Cardiac muscle cell (in vitro differentiated cells and primary cell): ENCODE results near the gene ERVFRD-1. TPM values are rescaled to one million over a fixed set of nuclear protein-coding genes. Genes with fewer than 3 reads are reported as not detected.

Experiments
- DNase-seq, 2 donors: peaks; one replicate each; pipeline versions ENCODE4 v3.0.0 to v3.0.0-alpha.2; 2010 to 2017; ENCODE audit warnings: low read depth in 1 of 2, low spot score in 1 of 2
- H3K27ac ChIP-seq: fragments of 200-600 bp; sonication (generic); 2 replicates; pipeline ENCODE4 v1.5.1; 2016
- H3K27me3 ChIP-seq: fragments of 200-600 bp; sonication (generic); 2 replicates; pipeline ENCODE4 v1.6.0; 2016; ENCODE audit warnings: control low read depth
- H3K36me3 ChIP-seq: fragments of 200-600 bp; sonication (generic); 2 replicates; pipeline ENCODE4 v1.5.1; 2016; ENCODE audit warnings: control low read depth
- H3K4me1 ChIP-seq: fragments of 200-600 bp; sonication (generic); 2 replicates; pipeline ENCODE4 v1.8.1; 2017; ENCODE audit warnings: low read depth, mild to moderate bottlenecking, mixed run types
- H3K4me3 ChIP-seq: fragments of 200-600 bp; sonication (generic); 2 replicates; pipeline ENCODE4 v1.5.1; 2016; ENCODE audit warnings: mild to moderate bottlenecking
- H3K9me3 ChIP-seq: fragments of 200-600 bp; sonication (generic); 2 replicates; pipeline ENCODE4 v1.5.1; 2017; ENCODE audit warnings: low read depth, mild to moderate bottlenecking, control low read depth
- polyA plus RNA-seq: library from polyadenylated mRNA; unstranded; fragments of >200 nt; fragmentation: Nextera tagmentation; extraction: Ambion mirVana; gene quantifications from 2 replicates; pipeline ENCODE4 v1.2.1, GENCODE V29; 2016
- total RNA-seq: library from RNA; depleted of rRNA; stranded (reverse); fragments of >200 nt; gene quantifications from 2 replicates; pipeline ENCODE4 v1.2.3, GENCODE V29; 2016
- TF ChIP-seq, protein P1 (sequence below): IDR thresholded peaks from 2 replicates; pipeline ENCODE4 v1.5.1; 2012; ENCODE audit warnings: low read depth, mild to moderate bottlenecking, low read length

The ERVFRD-1 gene
- total and polyA plus RNA-seq, 2 experiments from 2014 or later: not detected

DNA sequence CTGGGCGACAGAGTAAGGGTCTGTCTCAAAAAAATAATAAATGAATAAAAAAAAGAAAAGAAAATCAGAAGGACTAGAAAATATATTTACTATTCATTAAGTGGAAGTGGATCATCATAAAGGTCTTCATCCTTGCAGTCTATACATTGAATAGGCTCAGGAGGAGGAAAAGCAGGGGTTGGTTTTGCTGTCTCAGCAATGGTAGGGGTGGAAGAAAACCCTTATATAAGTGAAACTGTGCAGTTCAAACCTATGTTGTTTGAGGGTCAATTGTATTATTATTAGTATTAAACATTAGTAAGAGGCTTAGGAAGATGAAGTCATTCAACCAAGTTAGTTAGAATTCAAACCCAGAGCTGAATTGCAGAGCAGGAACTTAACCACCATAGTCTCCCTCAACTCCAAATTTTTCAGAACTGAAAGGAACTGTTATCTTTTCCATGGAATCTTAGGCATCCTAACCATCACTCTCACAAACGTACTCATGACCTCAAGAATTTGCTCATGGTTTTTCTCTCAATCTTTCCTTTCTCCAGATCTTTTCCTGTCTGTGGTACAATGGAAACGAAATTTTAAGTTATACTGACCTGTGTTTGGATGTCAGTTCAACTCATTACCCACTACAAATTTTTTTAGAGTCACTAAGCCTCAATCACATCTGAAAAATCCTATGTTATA, 25.6 kb downstream of the ERVFRD-1 start:
- peak in 1 of 2 donors; percentile 85 for DNase-seq
- Histone ChIP-seq H3K27ac (no peak overlapping the region), H3K36me3 (no peaks in the 10 kb centered on the region), H3K9me3 (no peaks in the 10 kb centered on the region), H3K4me1 (no peaks in the 10 kb centered on the region), H3K4me3 (no peak overlapping the region), H3K27me3 (no peaks in the 10 kb centered on the region)
- TF ChIP-seq, protein P1, sequence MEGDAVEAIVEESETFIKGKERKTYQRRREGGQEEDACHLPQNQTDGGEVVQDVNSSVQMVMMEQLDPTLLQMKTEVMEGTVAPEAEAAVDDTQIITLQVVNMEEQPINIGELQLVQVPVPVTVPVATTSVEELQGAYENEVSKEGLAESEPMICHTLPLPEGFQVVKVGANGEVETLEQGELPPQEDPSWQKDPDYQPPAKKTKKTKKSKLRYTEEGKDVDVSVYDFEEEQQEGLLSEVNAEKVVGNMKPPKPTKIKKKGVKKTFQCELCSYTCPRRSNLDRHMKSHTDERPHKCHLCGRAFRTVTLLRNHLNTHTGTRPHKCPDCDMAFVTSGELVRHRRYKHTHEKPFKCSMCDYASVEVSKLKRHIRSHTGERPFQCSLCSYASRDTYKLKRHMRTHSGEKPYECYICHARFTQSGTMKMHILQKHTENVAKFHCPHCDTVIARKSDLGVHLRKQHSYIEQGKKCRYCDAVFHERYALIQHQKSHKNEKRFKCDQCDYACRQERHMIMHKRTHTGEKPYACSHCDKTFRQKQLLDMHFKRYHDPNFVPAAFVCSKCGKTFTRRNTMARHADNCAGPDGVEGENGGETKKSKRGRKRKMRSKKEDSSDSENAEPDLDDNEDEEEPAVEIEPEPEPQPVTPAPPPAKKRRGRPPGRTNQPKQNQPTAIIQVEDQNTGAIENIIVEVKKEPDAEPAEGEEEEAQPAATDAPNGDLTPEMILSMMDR: no peak

DNA sequence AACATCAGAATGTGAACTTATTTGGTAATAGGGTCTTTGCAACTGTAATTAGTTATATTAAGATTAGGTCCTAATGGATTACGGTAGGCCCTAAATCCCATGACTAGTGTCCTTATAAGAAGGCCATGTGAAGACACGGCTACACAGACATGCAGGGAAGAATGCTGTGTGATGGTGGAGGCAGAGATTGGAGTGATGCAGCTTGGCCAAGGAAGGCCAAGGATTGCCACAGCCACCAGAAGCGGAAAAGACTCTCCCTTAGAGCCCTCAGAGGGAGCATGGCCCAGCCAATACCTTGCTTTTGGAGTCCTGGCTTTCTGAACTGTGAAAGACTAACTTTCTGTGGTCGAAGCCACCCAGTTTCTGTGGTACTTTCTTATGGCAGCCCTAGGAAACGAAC, 27.6 kb downstream of the ERVFRD-1 start:
- Histone ChIP-seq H3K9me3 (no peaks in the 10 kb centered on the region), H3K4me1 (no peaks in the 10 kb centered on the region), H3K27ac (no peak overlapping the region), H3K4me3 (no peak overlapping the region), H3K36me3 (no peaks in the 10 kb centered on the region), H3K27me3 (no peaks in the 10 kb centered on the region)
- no peak for DNase-seq
- TF ChIP-seq, protein P1: no peak

DNA sequence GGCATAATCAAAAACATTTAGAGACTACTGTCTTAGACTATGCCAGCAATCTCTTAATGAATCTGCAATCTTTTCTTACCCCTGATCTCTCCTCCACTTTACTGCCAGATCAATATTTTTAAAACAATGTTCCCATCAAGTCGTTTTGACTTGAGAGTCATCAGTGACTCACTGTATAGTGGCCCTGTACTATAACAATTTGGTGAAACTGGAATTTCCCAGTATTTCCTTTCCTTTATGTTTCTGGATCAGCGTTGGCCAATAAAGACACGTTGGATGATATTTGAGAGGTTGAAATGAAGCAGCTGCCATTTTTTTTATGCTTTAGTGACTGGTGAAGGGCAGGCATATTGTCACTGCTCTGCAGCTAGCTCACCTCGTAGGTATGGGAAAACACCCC, 28.0 kb downstream of the ERVFRD-1 start:
- H3K4me3 ChIP-seq: no peak overlapping the region
- no peaks in the 10 kb centered on the region for H3K36me3 ChIP-seq
- H3K9me3 ChIP-seq: no peaks in the 10 kb centered on the region
- no peak overlapping the region for H3K27ac ChIP-seq
- H3K4me1 ChIP-seq: no peaks in the 10 kb centered on the region
- peak in 1 of 2 donors; percentile 36 for DNase-seq
- H3K27me3 ChIP-seq: no peaks in the 10 kb centered on the region
- TF ChIP-seq, protein P1: no peak

DNA sequence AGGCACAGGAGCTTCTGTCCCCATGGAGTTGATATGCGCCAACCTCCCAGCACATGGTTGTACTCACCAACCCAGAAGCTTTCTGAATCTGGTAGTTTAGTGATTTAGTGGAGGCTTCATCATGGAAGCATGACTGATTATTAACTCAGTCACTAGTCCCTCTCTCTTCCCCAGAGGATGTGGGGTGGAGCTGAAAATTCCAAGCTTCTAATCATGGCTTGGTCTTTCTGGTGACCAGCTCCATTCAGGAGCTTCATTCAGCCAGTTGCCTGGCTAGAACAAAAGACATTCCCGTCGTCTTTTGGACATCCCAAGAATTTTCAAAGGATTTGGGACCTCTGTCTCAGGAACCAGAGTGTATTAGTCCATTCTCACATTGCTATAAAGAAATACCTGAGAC, 31.2 kb downstream of the ERVFRD-1 start:
- Histone ChIP-seq H3K4me3 (no peak overlapping the region), H3K27ac (no peak overlapping the region), H3K27me3 (no peaks in the 10 kb centered on the region), H3K36me3 (no peaks in the 10 kb centered on the region), H3K9me3 (no peaks in the 10 kb centered on the region), H3K4me1 (no peaks in the 10 kb centered on the region)
- TF ChIP-seq, protein P1: no peak
- no peak for DNase-seq

DNA sequence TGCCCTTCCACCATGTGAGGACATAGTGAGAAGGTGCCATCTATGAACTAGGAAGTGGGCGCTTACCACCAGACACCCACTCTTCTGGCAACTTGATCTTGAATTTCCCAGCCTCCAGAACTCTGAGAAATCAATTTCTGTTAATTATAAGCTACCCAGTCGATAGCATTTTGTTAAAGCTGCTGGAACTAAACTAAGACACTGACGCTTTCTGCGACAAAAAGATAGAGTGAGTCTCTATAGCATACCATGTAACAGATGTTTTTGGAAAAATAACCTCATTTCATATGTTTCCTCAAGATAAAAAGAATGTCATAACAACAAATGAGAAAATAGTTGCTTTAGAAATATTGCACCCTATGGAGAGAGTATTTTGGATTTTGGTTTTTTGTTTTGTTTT, 33.3 kb downstream of the ERVFRD-1 start:
- H3K4me3 ChIP-seq: no peak overlapping the region
- H3K9me3 ChIP-seq: no peaks in the 10 kb centered on the region
- DNase-seq: no peak
- no peak overlapping the region for H3K27ac ChIP-seq
- no peaks in the 10 kb centered on the region for H3K27me3 ChIP-seq
- TF ChIP-seq, protein P1: no peak
- H3K4me1 ChIP-seq: no peaks in the 10 kb centered on the region
- H3K36me3 ChIP-seq: no peaks in the 10 kb centered on the region
